Heart right ventricle (tissue), 16 donors: ENCODE measurements around the gene DDX39B. TPM values are rescaled to one million over a fixed set of nuclear protein-coding genes. Genes with fewer than 3 reads are reported as not detected.

Experiments
- ATAC-seq, 8 donors: fragments of 200-7000 bp; cut with Tn5 transposase; one replicate each; pipeline ENCODE4 v1.9.1; 2020; ENCODE audit warnings: mild to moderate bottlenecking in 8 of 8, moderate library complexity in 8 of 8, moderate number of reproducible peaks in 1 of 8
- DNase-seq, 2 donors: peaks; one replicate each; pipeline ENCODE4 v3.0.0-alpha.2; 2020
- H3K27ac ChIP-seq, 10 donors: fragments of 200-600 bp; sonication (generic) in 2 of 10; one replicate each; pipeline versions ENCODE4 v1.5.0 to v1.8.0; 2020 to 2022; ENCODE audit warnings: mild to moderate bottlenecking in 3 of 10
- H3K27me3 ChIP-seq, 7 donors: fragments of 200-600 bp; one replicate each; pipeline ENCODE4 v1.8.0; 2021 to 2022; ENCODE audit warnings: mild to moderate bottlenecking in 2 of 7
- H3K36me3 ChIP-seq, 9 donors: fragments of 200-600 bp; sonication (generic) in 1 of 9; one replicate each; pipeline versions ENCODE4 v1.5.0 to v1.8.0; 2020 to 2022; ENCODE audit warnings: mild to moderate bottlenecking in 2 of 9
- H3K4me1 ChIP-seq, 9 donors: fragments of 200-600 bp; sonication (generic) in 1 of 9; one replicate each; pipeline versions ENCODE4 v1.5.0 to v1.8.0; 2020 to 2022; ENCODE audit warnings: mild to moderate bottlenecking in 4 of 9
- H3K4me3 ChIP-seq, 10 donors: fragments of 200-600 bp; sonication (generic) in 2 of 10; one replicate each; pipeline versions ENCODE4 v1.5.0 to v1.8.0; 2020 to 2022; ENCODE audit warnings: mild to moderate bottlenecking in 7 of 10, moderate library complexity in 2 of 10
- H3K9me3 ChIP-seq, 11 donors: fragments of 200-600 bp in 10 of 11; sonication (generic) in 2 of 11; one replicate each; pipeline versions ENCODE4 v1.5.0 to v1.8.0; 2013 to 2022; ENCODE audit warnings: mild to moderate bottlenecking in 2 of 11, control low read depth in 1 of 11, moderate library complexity in 1 of 11
- WGBS, 2 donors: extraction: QIAGEN DNeasy Blood & Tissue Kit; methylation state at CpG; one replicate each; pipeline ENCODE4 v1.1.7; 2013; ENCODE audit warnings: inconsistent platforms in 1 of 2; 5-methylcytosine and 5-hydroxymethylcytosine counted together
- intact Hi-C, 10 donors: fragments of 100-400 bp; cut with DNase I; formaldehyde crosslinking; loops; one replicate each; pipeline versions ENCODE4 v1.11.1 to v1.14.2; 2022
- polyA plus RNA-seq, 2 donors: library from polyadenylated mRNA; stranded (reverse); fragments of 200-250 nt; gene quantifications; one replicate each; pipeline ENCODE4 v1.2.3, GENCODE V29; 2013
- total RNA-seq, 10 donors: library from RNA; stranded (reverse); fragmentation: NEBNext Ultra II Directional in 3 of 10; extraction: Animal tissue kit (Norgen Biotek cat#: 25700) in 3 of 10; gene quantifications; one replicate each; pipeline versions ENCODE4 v1.2.1 to v1.2.4, GENCODE V29; 2021 to 2023
- TF ChIP-seq, protein P1 (sequence below), 9 donors: fragments of 200-600 bp; sonication (generic) in 2 of 9; IDR thresholded peaks; one replicate each; pipeline versions ENCODE4 v1.5.0 to v1.8.0; 2021 to 2022; ENCODE audit warnings: antibody characterized with exemption in 9 of 9, mild to moderate bottlenecking in 5 of 9, moderate library complexity in 1 of 9
- donor health status: Arrhythmogenic right ventricular cardiomyopathy.
- donor health status: ischemic (EF 13 %, LVEDD 7.1; RV severe dilation, severe dysfunction).
- donor health status: healthy with polysubstance abuse.
- donor health status: DM: no; HTN: yes; CAD: no.
- donor health status: DM: no; HTN: no; CAD: no.
- donor health status: ischemic (EF 25% LVEDD 6.9; RV normal size, moderate dysfunction).
- donor health status: ischemic (EF 25% LVEDD 5.7; RV mildly dilated, moderate dysfunction).
- donor health status: healthy.
- donor health status: DM: yes; HTN: yes; CAD: no.
- donor health status: Ischemic cardiomyopathy.
- donor health status: ischemic (EF 35%, LVEDD 5.7; RV mildly dilated, moderate dysfunction).
- donor health status: nonischemic (EF 11% LVEDD 7.7; RV severe dilation, severe dysfunction).
- donor health status: DM: yes; HTN: yes; CAD: no.
- donor health status: PGD.
- donor health status: ischemic (EF 29% LVEDD 5.4; RV normal size, mild dysfunction).
- donor health status: nonischemic (EF 23%, LVEDD 6.1; RV moderate dilation, normal function).

DDX39B gene
- total and polyA plus RNA-seq, 12 donors, result 154 to 422 (median 172) TPM

DNA sequence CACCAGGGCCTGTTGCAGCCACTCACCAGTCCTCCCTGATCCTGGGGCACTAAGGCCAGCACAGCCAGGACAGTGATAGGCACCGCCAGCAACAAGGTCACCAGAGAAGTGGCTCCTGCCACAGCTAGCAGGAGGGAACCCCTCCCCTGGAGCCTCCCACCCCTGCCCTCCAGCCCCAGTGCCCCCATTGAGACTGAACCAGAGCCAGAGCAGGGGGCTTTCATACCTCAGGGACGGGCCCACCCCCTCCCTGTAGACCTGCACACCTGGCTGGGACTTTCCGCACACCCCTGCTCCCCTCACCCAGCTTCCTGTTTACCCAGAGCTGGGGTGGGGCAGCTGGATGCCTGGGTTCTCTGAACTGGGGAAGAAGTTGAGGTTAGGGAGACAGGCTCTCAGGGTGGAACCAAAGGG lies 40.4 kb upstream of the DDX39B start, which contains the start of gene LTB:
Gene LTB (minus strand): TSS at position 195 of the 414 bp plus-strand sequence. CDS start 7 bp downstream, at position 188.
- peak within 1 kb of the TSS; percentile 41 to 94 (median 86) for H3K27ac ChIP-seq
- peak within 1 kb of the TSS; percentile 36 to 97 (median 82) for H3K4me3 ChIP-seq
- H3K27me3 ChIP-seq, result peaks cover 0 to 3% (median 0%) of the 10 kb centered on the region in 7 donors
- H3K4me1 ChIP-seq, result peaks cover 0 to 83% (median 13%) of the 10 kb centered on the region in 9 donors
- TF ChIP-seq, protein P1, sequence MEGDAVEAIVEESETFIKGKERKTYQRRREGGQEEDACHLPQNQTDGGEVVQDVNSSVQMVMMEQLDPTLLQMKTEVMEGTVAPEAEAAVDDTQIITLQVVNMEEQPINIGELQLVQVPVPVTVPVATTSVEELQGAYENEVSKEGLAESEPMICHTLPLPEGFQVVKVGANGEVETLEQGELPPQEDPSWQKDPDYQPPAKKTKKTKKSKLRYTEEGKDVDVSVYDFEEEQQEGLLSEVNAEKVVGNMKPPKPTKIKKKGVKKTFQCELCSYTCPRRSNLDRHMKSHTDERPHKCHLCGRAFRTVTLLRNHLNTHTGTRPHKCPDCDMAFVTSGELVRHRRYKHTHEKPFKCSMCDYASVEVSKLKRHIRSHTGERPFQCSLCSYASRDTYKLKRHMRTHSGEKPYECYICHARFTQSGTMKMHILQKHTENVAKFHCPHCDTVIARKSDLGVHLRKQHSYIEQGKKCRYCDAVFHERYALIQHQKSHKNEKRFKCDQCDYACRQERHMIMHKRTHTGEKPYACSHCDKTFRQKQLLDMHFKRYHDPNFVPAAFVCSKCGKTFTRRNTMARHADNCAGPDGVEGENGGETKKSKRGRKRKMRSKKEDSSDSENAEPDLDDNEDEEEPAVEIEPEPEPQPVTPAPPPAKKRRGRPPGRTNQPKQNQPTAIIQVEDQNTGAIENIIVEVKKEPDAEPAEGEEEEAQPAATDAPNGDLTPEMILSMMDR (IDR thresholded peaks at IDR 0.05), result no peak
- intact Hi-C loops, result loop anchor here in 4 of 10 donors (5.0 kb wide), 1 partner anchor 35 kb away; the partner anchor contains the start of genes ATP6V1G2 (in 4 of the 4) and NFKBIL1 (in 4 of the 4)
- no peak for DNase-seq
- peaks cover 0 to 16% (median 0%) of the 10 kb centered on the region in 9 donors for H3K36me3 ChIP-seq
- ATAC-seq, result no peak
- no peaks in the 10 kb centered on the region for H3K9me3 ChIP-seq
- 70% methylated on average over 3 of the region's 3 CpGs for WGBS, 2 donors

DNA sequence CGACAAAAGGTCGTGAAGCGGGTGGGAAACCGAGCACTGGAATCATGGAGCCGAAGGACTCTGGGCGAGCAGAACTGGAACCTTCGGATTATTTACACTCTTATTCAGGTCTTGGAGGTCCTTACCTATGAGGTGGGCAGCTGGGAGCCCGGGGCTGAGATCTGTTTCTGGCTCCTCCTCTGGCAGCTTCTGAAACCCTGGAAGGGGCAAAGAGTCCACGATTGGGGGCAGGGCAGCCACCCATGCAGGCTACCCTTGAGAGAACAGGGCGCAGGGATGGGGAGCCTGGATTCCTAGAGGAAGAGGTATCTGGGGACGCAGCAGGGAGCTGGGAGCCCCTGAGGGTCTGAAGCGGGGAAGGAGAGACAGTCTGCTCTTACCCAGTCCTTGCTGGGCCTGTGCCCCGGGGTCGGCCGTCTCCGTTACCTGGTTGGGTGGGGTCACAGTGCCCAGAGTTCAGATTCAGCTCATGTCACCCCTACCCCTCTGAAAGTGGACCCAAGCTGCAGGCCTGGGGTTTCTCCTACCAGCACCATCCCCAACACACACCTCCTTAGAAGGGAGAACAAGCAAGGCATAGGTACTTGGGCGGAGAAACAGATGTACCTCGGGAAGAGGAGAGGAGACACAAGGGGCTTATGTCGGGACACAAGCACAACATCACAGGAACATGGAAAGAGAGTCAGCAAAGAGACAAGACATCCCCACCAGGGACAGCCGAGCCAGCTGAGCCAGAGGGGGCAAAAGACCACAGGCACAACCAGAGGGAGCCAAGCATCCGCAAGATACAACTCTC lies 39.8 kb upstream of the DDX39B start:
- DNase-seq, result no peak
- Histone ChIP-seq H3K27me3 (no peaks in the 10 kb centered on the region), H3K9me3 (no peaks in the 10 kb centered on the region), H3K4me3 (peak overlapping the region; percentile 36 to 97 (median 82)), H3K4me1 (peaks cover 0 to 83% (median 13%) of the 10 kb centered on the region in 9 donors), H3K27ac (peak overlapping the region; percentile 41 to 94 (median 86)), H3K36me3 (peaks cover 0 to 19% (median 0%) of the 10 kb centered on the region in 9 donors)
- intact Hi-C loops, result loop anchor here in 6 of 10 donors (1.0 to 5.0 kb wide), 6 partner anchors 15 to 35 kb away; partner anchors contain the start of genes ATP6V1G2 (in 5 of the 6) and NFKBIL1 (in 5 of the 6)
- ATAC-seq, result peak in 7 of 8 donors; percentile 23 to 75 (median 54)
- 24% methylated on average over 21 of the region's 21 CpGs for WGBS, 2 donors
- TF ChIP-seq, protein P1 (IDR thresholded peaks at IDR 0.05), result no peak

DNA sequence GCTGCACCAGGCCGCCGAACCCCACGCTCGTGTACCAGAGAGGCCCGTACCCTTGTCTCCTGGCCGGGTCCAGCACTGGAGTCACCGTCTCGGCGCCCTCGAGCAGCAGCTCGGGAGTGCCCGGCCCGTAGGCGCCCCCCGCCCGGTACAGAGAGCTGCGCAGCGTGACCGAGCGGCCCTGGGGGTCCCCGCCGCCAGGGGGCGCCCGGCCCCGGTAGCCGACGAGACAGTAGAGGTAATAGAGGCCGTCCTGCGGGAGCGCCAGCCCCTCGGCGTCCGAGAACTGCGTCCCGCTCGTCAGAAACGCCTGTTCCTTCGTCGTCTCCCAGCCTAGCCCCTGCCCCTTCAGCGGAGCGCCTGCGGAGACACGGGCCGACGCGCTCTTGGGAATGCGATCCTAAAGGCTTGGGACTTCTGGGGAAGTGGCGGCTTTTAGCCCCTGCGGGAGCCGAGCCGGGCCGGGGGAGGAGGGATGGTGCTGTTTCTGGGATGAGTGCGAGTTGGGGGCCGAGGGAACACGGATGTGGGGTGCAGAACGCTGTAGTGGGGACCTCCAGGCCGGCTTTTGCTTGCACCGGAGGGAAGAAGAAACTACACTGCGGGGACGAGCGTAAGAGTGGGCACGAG lies 39.1 kb upstream of the DDX39B start:
- Histone ChIP-seq H3K36me3 (peaks cover 0 to 19% (median 0%) of the 10 kb centered on the region in 9 donors), H3K4me1 (peaks cover 0 to 82% (median 16%) of the 10 kb centered on the region in 9 donors), H3K9me3 (no peaks in the 10 kb centered on the region), H3K4me3 (peak overlapping the region; percentile 36 to 97 (median 82)), H3K27ac (peak overlapping the region; percentile 41 to 94 (median 86)), H3K27me3 (no peaks in the 10 kb centered on the region)
- intact Hi-C loops, result loop anchor here in 6 of 10 donors (1.0 to 5.0 kb wide), 6 partner anchors 16 to 34 kb away; partner anchors contain the start of genes ATP6V1G2 (in 5 of the 6) and NFKBIL1 (in 5 of the 6)
- WGBS, 2 donors, result 0 to 1% methylated on average over 57 to 62 of the region's 62 CpGs
- DNase-seq (peak; percentile 89 to 93), ATAC-seq (peak; percentile 97 to 99 (median 98))
- TF ChIP-seq, protein P1 (IDR thresholded peaks at IDR 0.05), result peak; percentile 96 to 100 (median 99)

DNA sequence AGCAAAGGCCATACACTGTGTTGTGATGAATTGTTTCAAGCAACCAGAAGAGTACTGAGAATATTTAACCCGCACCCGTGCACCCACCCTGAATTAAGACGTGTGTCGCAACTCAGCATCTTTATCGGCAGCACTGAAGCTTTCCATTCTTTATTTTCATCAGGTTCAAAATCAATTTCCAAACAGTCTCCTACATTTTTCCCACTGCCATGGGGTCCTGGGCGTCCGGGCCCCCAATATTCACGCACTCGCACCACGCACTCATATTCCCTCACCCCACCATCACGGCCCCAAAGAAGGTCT lies 38.6 kb upstream of the DDX39B start:
- 30 to 44% methylated on average over 11 of the region's 11 CpGs for WGBS, 2 donors
- intact Hi-C loops, result loop anchor here in 6 of 10 donors (2.0 to 5.0 kb wide), 5 partner anchors 16 to 34 kb away; partner anchors contain the start of genes ATP6V1G2 (in 5 of the 6) and NFKBIL1 (in 5 of the 6)
- DNase-seq (no peak), ATAC-seq (no peak)
- TF ChIP-seq, protein P1 (IDR thresholded peaks at IDR 0.05), result no peak
- Histone ChIP-seq H3K27ac (peak overlapping the region in 9 of 10 donors; percentile 63 to 94 (median 86)), H3K27me3 (no peaks in the 10 kb centered on the region), H3K9me3 (no peaks in the 10 kb centered on the region), H3K4me1 (peaks cover 0 to 77% (median 17%) of the 10 kb centered on the region in 9 donors), H3K4me3 (peak overlapping the region in 9 of 10 donors; percentile 73 to 97 (median 84)), H3K36me3 (peaks cover 0 to 19% (median 0%) of the 10 kb centered on the region in 9 donors)
